HG02759 (cell line): ENCODE measurements around the gene QARS1.

ENCODE experiments used
- ATAC-seq: cut with Tn5 transposase; IDR thresholded peaks from one replicate; pipeline ENCODE4 v1.9.1; 2021; ENCODE audit warnings: mild to moderate bottlenecking, moderate library complexity; ENCODE audit not compliant: unreplicated experiment

QARS1 gene

DNA sequence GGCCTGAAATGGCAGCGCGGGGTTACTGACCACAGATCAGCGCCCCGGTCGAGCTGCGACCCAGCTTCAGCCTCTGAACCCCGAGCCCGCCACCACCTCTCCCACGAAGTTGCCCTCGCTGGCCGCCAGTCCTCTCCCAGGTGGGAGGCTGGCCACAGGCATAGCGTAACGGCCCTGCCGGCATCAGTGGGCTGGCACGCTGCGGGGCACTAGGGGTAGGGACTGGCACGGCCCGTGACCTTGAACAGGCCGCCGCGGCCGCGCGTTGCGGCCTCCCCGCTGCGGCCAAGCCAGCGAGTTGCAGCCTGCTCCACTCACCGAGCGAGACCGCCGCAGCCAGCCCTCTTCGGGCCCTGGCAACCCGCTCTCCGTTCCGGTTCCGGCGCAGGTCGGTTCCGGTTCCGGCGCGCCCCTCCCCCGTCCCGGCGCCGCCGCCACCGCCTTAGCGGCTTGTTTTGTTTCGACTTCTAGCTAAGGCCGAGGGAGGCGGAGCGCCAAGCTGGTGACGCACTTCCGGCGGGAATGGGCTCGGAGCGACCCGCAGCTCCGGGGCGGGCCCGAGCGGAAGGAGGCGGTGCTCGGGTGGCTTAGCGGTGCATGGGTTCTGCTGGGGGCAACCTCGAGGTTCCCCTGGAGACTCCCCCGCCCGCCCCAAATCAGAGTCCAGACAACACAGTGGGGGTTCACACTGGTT lies 16.0 kb upstream of the QARS1 start, which contains the start of gene USP19:
Gene USP19, minus strand, starts transcription at position 386 of the 694 bp plus-strand sequence. CDS start 1,678 bp downstream, outside the sequence.
- ATAC-seq, result peak; percentile 95

DNA sequence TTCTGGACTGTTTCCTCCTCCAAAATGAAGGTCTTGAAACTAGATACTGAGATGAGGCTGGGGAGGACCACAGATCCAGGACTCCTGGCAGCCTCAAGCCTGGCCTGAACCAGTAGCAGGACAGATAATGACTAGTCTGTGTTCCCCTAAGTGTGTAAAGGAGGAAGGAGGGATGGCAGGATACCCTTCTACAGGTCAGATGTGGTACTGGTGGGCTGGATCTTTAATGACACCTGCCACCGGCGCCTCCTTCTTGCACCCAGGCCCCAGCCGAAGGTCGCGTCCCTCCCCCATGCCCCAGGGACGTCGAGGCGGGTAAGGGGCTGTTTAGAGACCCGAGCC lies 15.5 kb upstream of the QARS1 start:
- peak; percentile 3 for ATAC-seq

DNA sequence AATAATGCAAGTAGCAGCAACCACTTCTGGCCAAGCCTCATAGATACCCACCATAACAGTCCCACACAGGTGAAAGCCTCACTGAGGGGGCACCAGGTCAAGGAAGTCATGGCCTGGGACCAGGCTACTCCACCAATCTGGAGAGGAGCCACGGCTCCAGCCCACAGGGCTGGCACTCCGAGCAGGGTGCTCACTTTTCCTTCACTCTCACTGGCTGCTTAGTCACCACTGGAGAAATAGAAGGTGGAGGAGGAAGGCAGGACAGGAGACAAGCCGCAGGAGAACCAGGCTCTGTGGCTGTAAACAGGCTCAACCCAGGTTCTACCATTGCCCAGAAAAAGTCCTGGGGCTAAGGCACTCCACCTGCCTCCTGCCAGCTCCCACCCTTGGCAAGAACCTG lies 14.9 kb upstream of the QARS1 start:
- ATAC-seq, result no peak

DNA sequence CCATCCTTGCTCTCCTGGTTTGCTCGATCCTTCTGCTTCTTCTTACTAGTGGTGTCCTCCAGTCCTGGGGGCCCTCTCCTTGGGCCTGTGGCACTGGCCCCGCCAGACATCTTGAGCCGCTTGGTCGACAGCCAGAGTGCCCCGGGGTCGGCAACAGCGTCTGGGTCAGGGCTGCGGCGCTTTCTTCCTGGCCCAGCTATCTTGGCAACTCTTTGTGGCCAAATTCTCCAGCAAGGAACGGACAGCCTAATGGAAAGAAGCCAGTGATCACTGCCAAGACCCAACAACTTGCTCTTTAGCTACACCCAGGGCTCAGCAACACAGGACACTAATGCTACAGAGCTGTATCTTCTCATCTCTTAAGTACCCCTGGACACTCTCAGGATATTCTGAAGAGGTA lies 14.5 kb upstream of the QARS1 start:
- ATAC-seq, result no peak

DNA sequence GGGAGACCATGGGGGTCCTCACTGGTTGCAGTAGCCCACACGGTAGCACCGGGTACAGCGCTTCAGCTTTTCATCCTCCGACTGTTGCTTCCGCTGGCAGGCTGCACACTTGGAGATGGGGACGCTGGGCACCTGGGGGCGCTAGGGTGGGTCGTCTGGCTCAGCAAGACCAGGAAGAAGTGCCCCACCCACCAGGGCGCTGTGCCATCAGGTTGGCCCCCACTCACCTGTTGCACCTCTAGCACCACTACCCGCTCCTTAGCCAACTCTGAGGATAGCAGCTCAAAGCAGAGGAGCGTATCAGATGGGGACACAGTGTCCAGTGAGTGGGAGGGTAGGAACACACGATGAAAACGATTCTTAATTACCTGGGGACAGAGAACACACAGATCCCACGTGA lies 7.7 kb upstream of the QARS1 start:
- no peak for ATAC-seq

DNA sequence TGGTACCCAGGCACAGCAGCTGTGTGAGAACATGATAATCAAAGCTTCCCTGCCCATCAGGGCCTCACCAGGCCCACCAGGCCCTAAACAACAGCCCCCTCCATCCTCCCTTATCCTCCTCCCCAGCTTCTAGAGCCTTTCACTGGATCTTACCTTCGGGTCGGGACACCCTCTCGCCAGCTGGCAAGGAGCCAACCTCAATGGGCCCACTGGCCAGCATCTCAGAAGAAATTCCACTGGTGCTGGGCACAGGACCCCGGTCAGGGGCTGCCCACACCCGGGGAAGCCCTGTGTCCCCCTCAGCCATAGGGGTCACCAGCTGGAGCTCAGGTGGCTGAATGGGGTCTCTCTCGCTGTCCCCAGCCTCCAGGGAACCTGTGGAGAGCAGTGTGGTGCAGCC lies 6.8 kb upstream of the QARS1 start:
- no peak for ATAC-seq

DNA sequence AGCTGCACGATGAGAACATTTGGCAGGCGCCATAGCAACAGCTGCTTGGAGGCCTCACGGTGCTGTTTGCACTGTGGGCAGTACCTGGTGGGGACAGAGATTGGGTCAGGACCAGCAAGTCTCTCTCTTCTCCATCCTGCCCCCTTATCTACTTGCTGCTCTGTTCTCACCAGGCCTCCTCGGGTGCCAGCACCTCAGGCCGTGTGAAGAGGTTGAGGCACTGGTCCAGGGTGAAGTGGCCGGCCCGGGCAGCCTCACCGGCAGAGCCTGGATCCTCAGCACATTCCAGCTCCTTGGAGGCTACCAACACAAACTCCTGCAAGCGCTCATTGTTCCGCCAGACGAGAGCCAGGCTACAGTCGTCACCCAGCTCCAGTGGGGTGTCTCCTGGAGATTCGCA lies 6.2 kb upstream of the QARS1 start:
- no peak for ATAC-seq

DNA sequence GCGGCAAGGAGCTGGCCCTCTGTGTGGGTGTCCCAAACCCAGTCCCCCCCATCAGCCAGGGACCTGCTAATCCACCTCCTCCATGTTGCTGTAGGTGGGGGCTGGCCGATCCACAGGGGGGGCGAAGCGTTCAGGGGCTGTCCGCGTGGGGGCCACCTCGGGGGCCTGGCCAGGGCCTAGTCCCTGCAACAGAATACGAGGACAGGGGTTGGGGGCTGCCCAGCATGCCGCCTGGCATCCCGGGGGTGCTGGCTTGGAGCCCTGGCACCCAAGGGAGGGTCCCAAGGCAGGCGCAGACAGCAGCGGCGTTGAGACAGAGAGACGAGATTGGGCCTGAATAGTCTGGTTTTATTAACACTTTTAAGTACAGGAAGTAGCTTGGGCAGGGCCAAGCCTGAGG lies 3.8 kb upstream of the QARS1 start:
- ATAC-seq, result no peak

DNA sequence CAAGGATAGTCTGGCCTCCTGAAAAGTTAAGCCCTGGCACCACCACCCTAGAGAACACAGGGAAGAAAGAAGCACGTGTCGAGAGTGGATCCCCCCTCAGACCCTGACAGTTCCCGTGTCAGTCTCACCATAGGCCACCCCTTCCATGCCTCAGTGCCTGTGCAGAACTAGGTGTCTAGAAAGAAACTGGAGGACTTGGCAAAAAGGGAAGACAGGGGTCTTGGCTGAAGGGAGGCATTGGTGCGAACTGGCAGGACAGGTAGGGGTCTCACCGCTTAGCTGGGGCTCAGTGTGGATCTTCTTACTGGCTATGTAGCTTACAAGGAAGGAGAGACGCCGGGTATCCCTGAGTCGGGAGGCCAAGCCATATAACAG lies 518 bp downstream of the QARS1 start:
- ATAC-seq, result no peak

DNA sequence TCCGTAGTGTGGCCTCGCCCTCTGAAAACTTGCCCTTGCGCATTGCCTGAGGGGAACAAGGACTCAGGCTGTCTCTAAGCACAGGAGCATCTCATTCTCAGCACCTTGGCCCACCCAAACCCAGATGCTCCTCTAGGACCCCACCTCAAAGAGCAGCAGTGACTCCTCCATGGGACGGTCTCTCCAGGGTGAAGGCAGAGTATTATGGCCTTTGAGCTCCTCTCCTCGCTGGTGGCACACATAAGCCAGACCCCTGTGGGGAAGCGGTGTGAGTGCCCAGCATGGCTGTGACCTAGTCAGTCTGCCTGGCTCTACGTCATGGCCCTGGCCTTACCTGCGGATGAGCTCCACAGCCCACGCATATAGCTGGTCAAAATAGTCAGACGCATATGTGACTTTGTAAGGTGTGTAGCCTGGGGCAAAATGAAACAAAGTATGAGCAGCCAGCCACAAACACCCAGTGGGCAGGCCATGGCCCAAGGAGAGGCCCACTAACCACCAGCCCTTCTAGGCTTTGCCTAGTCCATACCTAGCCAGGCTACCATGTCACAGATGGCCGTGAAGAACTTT lies 4.4 kb downstream of the QARS1 start:
- ATAC-seq, result no peak

DNA sequence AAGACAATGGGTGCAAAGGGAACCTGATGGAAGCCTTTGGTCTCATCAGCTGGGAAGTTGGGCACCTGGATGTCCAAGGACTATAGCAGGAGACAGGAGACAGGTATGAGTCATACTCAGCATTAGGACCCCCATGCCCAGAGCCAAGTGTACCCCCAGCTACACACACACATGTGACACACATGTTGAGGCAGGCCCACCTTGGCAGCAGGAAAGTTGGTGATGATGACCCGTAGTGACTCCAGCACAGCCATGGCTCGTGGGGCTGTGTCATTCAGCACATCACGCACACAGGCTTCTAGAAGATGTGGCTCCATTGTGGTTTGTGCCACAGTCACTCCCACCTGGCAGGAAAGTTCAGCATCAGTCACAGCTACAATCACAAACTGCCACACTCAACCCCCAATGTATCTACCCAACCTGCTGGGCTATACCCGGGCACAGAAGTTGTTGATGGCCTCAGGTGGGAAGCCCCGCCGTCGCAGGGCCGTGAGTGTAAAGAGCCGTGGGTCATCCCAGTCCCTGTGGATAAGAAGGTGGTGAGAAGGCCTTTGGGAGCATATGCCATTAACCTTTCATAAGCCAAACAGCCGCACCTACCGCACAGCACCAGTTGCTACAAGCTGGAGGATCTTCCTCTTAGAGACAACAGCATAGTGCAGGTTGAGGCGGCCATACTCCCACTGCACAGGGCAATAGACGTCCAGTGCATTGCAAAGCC lies 5.5 kb downstream of the QARS1 start:
- no peak for ATAC-seq

DNA sequence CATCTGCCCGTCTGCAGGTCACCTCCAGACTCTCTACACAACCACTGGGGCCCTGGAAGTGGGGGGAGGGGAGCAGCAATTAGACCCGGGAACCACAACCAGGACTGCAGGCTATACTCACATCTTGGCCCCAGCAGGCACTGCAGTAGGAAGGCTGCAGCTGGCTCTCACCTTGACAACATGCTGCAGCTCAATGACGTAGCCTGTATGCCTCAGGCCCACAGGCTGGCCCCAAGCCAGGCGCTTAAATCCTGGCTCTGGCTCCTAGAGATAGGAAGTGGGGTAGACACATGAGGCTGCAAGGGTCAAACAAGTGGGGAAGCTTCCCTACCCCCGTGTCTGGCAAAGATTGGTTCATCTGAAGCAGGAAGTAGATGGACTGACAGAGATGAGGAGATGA lies 6.1 kb downstream of the QARS1 start:
- no peak for ATAC-seq

DNA sequence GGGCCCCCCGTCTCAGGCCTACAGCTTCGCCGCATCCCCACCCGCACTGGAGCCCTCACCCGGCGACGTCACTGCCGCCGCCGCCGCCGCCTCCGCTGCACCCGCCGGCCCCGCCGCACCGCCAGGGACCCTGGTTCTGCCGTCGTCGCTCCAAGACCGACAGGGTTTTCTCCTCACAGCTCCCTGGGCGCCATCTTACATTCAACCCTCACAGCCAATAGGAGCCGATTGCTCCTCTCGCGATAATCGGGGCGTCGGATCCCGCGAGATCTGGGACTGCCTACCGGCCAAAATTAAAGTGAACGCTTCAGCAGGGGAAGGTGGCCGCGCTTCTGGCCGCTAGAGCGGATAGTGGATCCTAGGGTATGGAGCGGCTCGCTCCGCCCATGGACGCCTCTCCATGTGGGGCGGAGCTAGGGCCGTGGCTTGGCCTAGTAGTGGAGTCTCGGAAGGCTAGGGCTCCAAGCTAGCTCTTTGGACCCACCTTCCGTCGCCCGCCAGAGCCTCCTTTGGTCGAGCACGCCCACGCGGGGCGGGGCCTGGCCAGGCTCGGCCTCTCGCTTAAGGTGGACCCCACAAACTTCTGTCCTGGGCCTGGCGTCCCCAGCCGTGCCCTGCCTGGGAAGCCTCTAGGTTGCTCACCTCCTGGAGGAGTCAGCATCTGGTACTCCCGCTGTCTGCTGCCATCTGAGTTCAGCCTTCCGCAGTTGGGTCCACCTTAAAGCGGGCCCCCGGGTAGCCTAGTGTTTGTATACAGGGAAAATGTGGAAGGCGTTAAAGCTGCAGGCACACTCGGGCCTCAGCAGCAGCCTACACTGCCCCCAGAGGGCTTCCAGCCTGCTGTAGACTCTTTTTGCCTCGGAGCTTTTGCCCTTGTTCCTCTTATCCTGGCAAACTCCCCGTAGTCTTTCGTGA lies 10.4 kb downstream of the QARS1 start, which contains the start of gene QRICH1:
Gene QRICH1, minus strand, starts transcription at position 219 of the 915 bp plus-strand sequence. CDS start 17,054 bp downstream, outside the sequence.
- ATAC-seq, result peak; percentile 78

DNA sequence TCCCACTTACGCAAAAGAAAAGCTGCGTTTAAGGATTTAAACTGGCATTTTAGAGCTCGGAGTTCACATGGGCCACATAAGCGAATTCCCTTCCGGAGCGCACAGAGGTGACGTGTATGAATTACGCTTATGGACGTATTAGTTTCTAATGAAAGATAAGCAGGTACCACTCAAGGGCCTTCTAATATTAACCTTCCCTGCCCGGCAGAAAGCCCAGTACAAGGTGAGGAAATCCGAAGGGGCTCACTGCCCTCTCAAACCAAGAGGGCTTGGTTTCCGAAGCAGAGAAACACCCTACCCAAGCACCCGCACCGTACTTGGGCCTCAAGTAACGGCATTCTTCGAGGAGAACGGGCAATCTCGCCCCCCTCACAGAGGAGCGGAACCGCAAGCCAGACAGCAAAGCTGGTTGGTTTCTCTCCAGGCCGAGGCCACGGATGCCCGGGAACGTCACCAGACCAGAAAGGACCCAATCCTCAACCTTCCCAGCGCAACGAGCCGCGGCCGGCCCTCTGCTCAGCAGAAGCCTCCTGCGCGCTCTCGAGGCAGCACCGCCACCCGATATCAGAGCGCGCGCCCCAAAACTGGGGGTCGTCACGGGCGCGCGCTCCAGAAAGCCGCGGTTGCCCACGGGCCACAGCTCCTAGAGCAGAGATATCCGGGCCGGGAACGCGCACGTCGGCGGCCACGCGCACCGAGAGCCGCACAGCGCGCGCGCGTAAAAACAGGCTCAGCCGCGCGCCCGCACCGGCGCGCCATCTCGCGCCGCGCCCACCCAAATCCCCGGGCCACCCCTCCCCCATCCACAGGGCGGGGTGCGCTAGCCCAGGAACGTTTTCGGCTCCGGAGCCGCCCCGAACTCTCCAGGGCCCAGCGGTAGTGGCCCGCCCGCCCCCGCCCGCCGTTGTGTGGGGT lies 11.4 kb downstream of the QARS1 start:
- ATAC-seq, result peak; percentile 42

DNA sequence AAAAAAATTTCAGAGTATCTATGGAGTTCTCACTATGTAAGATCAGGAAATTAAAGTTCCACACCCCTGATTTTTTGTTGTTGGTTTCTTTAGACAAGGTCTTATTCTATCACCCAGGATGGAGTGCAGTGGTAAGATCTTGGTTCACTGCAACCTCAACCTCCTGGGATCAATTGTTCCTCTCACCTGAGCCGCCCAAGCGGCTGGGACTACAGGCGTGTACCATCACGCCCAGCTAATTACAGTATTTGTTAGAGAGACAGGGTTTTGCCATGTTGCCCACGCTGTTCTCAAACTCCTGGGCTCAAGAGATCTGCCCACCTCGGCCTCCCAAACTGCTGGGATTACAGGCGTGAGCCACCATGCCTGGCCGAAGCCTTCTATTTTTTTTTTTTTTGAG lies 23.1 kb downstream of the QARS1 start:
- no peak for ATAC-seq

DNA sequence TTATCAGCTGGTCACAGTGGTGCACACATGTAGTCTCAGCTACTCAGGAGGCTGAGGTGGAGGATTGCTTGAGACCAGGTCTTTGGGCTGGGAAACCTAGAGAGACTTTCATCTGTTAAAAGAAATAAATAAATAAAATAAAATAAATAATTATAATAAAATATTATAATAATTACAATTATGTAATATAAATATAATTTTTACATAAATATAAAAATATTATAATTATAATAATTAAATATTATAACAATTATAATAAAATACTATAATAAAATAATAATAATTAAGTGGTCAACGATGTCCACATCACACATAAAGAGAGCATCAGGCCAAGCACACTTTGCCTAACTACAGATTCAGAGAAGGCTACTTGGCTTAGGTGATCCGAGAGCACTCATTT lies 25.3 kb downstream of the QARS1 start:
- ATAC-seq, result no peak

DNA sequence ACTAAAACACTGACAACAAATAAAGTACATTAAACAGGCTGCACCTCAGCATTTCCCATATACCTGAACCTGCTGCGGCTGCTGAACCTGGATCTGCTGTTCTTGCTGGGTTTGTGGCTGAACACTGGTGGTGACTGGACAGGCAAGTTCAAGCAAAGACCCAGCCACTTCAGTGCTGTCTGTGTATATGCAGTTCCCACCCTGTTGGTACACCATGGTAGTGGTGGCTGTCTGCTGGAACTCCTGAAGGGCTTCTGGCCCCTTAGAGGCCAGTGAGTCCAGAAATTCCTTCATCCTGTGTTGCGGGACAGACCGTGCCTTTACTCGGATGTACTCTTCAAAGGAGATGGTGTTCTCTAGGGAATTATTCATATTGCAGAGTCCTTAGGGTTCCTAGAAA lies 27.9 kb downstream of the QARS1 start:
- ATAC-seq, result no peak

DNA sequence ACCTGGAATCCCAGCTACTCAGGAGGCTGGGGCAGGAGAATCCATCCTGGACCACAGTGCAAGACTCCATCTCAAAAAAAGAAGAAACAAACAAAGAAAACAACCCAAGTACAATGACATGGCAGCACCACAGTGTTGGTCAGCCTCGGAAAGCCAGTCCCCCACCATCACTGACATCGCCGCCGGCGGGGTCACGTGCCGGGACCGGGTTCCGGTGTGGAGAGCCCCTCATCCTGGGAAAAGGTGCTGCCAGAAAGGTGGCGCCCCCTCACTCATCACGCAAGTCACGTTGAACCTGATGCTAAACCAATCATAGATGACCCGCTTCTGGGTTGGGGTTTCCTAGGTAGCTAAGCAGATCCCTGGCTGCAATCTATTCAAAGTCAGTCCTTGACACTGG lies 28.4 kb downstream of the QARS1 start:
- ATAC-seq, result no peak

DNA sequence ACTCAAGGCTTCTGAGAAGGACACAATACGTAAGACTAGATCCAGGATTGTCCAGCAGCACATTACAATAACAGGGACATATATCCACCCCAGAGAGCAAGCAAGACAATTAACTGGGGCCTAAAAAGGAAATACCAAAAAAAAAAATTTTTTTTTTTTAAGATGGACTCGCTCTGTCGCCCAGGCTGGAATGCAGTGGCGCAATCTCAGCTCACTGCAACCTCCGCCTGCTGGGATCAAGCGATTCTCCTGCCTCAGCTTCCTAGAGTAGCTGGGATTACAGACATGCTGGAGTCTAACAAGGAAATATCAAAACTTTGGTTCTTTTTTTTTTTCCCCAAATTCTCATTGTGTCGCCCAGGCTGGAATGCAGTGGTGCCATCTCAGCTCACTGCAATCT lies 46.5 kb downstream of the QARS1 start:
- no peak for ATAC-seq

DNA sequence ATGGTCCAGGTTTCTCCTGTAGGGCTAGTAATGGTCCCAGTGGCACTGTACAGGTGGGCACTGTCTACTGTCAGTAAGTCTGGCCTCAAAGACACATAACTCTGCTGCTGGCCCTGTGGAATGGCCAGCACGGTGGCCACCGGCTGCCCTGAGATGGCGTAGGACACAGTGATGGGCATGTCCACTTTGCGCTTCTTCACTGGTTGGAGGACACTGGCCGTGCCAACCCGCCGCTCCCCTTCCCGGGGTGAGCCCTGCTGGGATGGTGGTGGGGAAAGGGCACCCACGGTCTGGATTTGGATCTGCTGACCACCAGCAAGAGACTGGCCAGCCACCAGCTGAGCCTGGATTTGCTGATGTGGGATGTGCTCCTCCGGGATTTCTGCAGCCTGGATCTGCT lies 47.3 kb downstream of the QARS1 start:
- no peak for ATAC-seq
